ENCODE results near the gene DYRK1B.
"Not testable (repeated sequence)": the region's sequence is repeated elsewhere in the genome, so short reads cannot be mapped to it uniquely, and the experiment has no call there.

The DYRK1B gene

GRCh38 chr19:39810424-39810823 is 23.5 kb downstream of the DYRK1B start:
- DNase-seq (ENCODE audit: low spot score), result no peak

DNA sequence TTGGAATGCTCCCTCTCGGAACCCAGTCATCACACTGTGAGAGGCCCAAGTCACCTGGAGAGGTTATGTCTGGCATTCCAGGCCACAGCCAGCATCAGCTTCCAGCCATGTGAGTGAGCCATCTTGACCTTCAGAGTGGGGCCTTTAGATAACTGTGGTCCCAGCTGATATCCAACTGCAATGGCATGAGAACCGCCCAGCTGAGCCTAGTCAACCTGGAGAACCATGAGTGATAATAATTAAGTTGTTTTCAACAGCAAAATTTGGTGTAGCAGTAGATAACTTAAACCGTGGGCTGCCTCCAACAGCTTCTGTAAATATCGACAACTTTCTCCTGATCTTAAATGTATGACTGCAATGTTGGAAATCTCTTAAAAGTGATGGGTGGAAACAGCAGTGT is 24.6 kb downstream of the DYRK1B start:
- DNase-seq (ENCODE audit: low spot score), result no peak

DNA sequence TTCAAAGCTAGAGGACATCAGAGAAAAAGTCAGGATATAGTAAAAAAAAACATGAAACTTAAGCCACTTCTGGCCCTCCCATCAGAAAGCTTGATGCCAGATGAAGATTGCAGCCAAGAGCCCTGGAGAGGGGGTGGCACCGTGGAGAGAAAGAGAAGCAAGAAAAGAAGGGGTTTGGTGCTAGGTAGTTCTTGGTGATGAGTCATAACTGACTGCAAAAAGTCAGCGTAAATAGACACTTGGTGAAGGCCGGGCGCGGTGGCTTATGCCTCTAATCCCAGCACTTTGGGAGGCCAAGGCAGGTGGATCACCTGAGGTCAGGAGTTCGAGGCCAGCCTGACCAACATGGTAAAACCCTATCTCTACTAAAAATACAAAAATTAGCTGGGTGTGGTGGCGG is 25.3 kb downstream of the DYRK1B start:
- DNase-seq (ENCODE audit: low spot score), result not testable (repeated sequence)

DNA sequence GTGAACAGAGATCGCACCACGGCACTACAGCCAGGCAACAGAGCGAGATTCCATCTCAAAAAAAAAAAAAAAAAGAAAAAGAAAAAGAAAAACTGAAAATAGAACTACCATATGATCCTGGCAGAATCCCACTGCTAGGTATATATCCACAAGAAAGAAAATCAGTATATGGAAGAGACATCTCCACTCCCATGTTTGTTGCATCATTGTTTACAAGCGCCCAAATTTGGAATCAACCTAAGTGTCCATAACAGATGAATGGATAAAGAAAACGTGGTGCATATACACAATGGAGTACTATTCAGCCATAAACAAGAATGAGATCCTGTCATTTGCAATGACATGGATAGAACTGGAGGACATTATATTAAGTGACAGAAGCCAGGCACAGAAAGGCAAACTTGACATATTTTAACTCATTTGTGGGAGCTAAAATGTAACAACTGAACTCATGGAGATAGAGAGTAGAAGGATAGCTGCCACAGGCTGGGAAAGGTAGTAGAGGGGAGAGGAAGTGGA is 26.1 kb downstream of the DYRK1B start:
- no peak for DNase-seq (ENCODE audit: low spot score)

- DNase-seq (ENCODE audit: low spot score), result no peak
These were observed 28.9 kb downstream of the DYRK1B start for GRCh38 chr19:39805104-39805503.

DNA sequence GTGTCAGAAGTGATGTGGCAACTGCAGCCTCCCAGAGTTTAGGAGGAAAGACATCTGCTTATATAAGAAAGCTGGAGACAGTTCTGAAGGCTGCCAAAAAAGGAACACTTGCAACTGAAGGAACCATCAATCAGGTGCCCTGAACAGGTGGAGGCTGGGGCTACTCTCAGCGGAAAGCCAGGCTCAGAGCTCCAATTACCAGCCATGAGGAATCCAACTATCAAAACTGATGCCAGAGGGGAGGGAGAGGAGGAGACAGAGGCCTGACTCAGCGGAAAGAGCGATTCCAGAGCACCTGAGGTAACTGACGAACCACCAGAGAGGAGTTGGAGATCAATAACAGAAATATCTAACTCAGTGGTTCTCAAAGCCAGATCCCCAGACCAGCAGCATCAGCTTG is 31.0 kb downstream of the DYRK1B start:
- DNase-seq (ENCODE audit: low spot score), result no peak

DNA sequence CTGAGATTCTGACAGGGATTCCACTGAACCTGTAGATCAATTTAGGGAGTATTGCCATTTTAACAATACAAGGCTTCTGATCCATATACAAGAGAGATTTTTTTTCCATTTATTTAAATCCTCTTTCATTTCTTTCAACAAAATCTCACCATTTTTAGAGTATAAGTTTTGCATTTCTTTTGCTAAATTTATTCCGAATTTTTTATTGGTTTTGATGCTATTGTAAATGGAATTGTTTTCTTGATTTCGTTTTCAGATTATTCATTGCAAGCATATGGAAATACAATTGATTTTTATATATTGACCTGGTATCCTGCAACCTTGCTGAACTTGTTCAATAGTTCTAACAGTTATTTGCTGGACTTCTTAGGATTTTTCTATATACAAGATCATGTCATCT is 36.9 kb downstream of the DYRK1B start:
- DNase-seq (ENCODE audit: low spot score), result no peak

DNA sequence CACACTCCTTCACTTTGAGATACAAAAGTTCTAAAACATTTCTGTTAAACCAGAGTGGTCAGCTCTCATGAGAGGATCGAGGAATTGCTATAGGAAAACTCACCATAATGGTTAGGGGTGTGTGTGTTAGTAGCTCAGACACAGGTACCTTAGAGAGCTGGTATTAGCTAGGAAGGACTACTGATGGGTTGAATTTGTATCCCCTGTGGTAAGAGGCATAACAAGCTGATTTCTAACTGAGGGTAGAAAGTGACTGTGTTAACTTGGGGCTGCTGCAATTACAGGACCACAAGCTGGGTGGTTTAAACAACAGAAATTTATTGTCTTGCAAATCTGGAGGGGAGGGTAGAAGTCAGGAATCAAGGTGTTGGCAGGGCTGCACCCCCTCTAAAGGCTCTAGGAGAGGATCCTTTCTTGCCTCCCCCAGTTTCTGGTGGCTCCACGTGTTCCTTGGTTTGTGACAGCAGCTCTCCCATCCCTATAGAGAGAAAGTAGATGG is 37.9 kb downstream of the DYRK1B start:
- no peak for DNase-seq (ENCODE audit: low spot score)

GRCh38 chr19:39795001-39795400 is 39.0 kb downstream of the DYRK1B start:
- no peak for DNase-seq (ENCODE audit: low spot score)

- DNase-seq (ENCODE audit: low spot score), result peak; percentile 84
These were observed 40.9 kb downstream of the DYRK1B start for GRCh38 chr19:39792999-39793546.

GRCh38 chr19:39788244-39788643 is 45.7 kb downstream of the DYRK1B start:
- no peak for DNase-seq (ENCODE audit: low spot score)

DNA sequence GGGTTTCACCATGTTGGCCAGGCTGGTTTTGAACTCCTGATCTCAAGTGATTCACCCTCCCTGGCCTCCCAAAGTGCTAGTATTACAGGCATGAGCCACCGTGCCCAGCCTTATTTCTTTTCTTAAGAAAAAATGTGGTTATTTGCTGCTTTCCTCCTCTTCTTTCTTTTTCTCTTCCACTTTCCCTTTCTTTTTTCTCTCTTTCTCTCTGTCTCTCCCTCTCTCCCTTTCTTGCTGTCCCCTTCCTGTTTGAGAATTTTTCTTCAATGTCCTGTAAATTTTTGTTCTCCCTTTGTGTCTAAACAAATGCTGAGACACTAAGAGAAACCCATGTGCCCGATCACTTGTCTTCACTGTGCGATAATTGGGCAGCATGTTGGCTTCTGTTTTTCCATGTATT is 53.1 kb downstream of the DYRK1B start:
- no peak for DNase-seq (ENCODE audit: low spot score)

- DNase-seq (ENCODE audit: low spot score), result no peak
These were observed 55.2 kb downstream of the DYRK1B start, which contains the start of gene LEUTX for GRCh38 chr19:39778763-39779162. Gene LEUTX (plus strand): TSS chr19:39778854. CDS start chr19:39778921, 67 bp downstream.
